GM12801 (cell line): ENCODE results near the gene TMEM181.

ENCODE experiments used
- CTCF ChIP-seq: IDR thresholded peaks from one replicate; pipeline ENCODE4 v1.5.1; 2011; ENCODE audit warnings: control low read depth; ENCODE audit not compliant: insufficient read length; ENCODE audit errors: extremely low read depth

Gene TMEM181

DNA sequence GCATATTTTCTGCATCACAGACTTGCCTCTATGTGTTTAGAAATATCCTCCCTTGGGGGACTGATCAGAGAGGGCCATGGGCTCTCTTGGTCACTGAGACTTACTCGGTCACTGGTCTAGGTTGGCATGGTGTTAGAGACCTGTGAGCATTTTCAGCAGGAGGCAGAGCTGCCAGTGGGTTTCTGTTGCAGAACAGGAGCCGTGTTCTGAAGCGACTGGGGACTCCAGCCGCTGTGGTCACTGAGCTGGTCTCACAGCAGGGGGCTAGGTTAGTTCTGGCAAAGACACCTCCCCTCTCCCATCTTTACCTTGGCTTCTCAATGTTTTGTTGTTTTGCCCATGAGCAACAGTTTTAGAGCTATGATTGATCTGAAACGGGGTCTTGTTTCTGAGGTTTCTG, 8.7 kb downstream of the TMEM181 start:
- TF ChIP-seq CTCF: no peak

GRCh38 chr6:158569036-158569435, 9.1 kb downstream of the TMEM181 start:
- TF ChIP-seq CTCF: no peak

GRCh38 chr6:158570681-158570962, 10.7 kb downstream of the TMEM181 start:
- TF ChIP-seq CTCF: no peak

DNA sequence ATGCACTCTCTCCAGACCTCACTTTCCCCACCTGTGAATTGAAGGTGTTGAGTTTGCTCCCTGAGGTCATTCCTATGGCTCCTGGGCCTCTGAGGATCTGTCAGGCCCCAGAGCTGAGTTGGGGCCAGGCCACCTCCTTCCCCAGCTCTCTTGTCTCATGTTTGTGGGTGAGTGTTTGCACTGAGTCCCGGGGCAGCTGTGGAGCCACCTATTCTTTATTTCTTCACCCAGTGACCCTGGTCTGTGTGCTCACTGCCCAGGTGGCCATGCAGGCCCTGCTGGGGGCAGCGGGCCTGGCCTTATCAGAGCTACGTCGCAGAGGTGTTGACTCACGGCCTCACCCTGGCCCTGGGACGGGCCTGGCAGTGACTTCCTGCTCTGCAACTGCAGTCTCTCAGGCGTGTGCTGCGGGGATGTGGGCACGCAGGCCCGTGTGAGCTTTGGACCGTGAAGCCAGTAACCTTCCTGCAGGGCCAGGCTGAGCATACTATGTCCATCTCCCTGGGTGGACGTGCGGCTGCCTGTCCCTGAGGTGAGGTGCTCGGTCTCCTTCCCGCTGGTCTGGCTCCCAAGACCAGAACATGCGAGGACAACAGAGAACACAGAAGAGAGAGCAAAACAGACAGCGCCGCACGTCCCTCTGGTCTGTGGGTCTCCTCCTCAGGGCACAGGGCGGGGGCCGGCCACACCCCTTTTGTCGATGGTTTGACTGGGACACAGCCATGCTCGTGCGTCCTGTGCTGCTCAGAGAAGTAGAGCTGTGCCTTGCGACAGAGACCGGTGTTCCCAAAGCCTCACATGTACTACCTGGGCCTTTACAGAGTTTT, 12.1 kb downstream of the TMEM181 start:
- no peak for TF ChIP-seq CTCF

DNA sequence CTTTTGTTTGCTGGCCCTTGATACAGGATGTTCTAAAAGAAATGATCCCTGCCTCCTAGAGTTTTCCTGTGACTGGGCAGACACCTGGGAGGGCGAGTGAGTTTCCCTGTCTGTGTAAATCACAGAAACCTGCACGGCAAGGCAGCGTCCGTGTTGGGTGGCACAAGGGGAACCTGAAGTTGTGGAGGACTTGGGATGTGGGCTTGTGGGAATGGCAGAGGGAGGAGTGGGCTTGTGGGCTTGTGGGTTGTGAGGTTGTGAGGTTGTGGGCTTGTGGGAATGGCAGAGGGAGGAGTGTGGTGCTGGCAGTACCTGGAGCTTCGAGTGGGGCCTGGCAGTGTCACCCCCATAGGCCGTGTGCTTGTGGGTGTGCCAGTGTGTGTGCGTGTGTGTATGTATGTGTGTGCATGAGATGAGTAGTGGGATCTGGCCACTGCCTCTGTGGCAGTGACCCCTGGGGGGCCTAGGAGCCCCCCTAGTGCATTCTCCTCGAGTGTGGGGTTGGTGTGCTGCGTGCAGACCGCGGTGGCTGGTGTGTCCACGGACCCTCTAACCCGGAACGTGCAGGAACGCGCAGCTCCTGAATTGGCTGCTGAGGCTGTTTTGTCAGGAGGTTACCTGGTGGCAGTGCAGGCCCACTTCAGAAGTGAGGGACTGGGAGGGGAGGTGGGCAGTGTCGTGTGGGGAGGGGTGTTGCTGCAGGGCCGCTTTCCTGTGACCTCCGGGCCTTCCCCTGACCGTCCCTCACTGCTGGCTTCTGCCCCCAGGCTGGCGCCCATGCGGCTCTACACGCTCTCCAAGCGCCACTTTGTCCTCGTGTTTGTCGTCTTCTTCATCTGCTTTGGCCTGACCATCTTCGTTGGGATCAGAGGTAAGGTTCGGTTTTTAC, 13.0 kb downstream of the TMEM181 start:
- no peak for TF ChIP-seq CTCF

DNA sequence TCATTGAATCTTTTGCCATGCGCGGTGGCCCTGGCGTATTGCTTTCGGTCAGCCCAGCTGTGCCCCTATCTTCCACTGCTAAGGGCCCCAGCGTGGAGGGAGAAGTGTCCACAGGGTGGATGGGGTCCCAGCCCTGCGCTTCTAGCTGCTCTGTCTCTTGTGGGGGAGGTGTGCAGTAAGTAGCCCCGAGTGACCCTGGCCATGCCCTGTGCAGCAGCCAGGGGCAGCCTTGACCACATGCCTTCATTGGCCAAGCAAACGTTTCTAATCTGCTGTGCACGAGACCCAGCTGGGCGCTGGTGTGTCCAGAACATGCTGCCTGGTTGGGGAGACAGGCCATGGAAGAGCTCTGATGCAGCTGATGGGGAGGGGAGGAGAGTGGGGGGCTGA, 13.6 kb downstream of the TMEM181 start:
- TF ChIP-seq CTCF: no peak

- TF ChIP-seq CTCF: no peak
Observed at GRCh38 chr6:158574800-158575199, 14.9 kb downstream of the TMEM181 start.
